ENCODE data around the gene TMEM11.

DNA sequence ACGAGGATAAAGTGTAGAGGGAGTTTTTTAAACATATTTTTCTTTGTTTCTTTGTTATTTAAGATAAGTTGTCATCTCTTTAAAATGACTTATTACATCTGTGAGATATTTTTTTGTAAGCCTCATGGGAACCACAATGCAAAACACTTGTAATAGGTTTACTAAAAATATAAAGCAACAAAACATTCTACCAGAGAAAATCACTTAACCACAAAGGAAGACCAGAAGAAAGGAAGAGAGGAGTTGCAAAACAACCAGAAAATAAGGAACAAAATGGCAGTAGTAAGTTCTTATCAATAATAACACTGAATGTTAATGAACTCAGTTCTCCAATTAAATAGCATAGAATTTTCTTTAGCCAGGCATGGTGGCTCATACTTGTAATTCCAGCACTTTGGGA, 64.3 kb downstream of the TMEM11 start:
- TF ChIP-seq, protein P1, sequence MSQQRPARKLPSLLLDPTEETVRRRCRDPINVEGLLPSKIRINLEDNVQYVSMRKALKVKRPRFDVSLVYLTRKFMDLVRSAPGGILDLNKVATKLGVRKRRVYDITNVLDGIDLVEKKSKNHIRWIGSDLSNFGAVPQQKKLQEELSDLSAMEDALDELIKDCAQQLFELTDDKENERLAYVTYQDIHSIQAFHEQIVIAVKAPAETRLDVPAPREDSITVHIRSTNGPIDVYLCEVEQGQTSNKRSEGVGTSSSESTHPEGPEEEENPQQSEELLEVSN (IDR thresholded peaks at IDR 0.05), result no peak
- TF ChIP-seq CEBPB (IDR thresholded peaks at IDR 0.05; ENCODE audit: low read depth, low read length) (no peak), HDAC6 (IDR thresholded peaks at IDR 0.05; ENCODE audit: low read depth, low read length) (no peak)
- TF ChIP-seq, protein P2, sequence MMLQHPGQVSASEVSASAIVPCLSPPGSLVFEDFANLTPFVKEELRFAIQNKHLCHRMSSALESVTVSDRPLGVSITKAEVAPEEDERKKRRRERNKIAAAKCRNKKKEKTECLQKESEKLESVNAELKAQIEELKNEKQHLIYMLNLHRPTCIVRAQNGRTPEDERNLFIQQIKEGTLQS (IDR thresholded peaks at IDR 0.05; ENCODE audit: insufficient read depth, low read depth, low read length), result no peak

Data from H1 (cell line).